GM18867 (cell line): ENCODE results near the gene SYCP2L.
A peak's percentile ranks its signal among the peaks of the same experiment; 100 is the strongest.
"Not testable (repeated sequence)": the region's sequence is repeated elsewhere in the genome, so short reads cannot be mapped to it uniquely, and the experiment has no call there.

Experiments used
- ATAC-seq: cut with Tn5 transposase; IDR thresholded peaks from one replicate; pipeline ENCODE4 v1.9.1; 2021; ENCODE audit warnings: mild to moderate bottlenecking, moderate library complexity; ENCODE audit not compliant: unreplicated experiment

SYCP2L gene

DNA sequence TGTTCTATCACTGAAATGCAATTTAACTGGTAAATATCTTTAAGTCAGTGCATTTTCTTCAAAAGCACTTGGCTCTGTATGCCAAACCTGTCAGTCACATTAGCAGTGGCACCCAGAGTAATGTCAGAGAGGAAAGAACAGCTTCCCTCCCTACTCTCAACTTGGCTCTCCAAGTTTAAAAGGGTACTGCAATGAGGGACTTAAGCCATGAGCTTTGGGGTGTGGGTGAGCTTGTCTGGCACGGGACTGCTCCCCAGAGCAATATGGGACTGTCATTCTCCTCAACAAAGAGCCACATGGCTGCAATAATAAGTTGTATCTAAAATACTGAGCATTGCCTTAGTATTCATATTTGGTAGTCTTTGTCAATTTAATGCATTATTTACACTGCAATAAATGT is 9.0 kb upstream of the SYCP2L start:
- ATAC-seq, result no peak

DNA sequence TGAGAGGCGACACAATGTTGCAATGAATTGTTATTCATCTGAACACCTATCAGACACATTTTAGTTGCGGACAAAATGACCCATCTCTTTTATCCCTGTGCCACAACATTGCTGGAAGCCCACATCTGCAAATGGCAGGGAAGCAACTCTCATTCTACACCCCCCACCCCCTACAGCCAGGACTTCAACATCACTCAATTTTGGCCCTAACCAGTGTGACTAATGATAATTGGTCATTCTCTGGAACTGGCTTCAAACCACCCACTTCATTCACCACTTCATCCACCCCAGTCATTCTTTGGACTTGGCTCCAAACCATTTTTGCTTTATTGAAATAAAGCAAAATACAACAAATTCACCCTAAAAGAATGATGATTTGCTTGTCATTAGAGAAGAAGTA is 6.5 kb upstream of the SYCP2L start:
- ATAC-seq, result no peak

DNA sequence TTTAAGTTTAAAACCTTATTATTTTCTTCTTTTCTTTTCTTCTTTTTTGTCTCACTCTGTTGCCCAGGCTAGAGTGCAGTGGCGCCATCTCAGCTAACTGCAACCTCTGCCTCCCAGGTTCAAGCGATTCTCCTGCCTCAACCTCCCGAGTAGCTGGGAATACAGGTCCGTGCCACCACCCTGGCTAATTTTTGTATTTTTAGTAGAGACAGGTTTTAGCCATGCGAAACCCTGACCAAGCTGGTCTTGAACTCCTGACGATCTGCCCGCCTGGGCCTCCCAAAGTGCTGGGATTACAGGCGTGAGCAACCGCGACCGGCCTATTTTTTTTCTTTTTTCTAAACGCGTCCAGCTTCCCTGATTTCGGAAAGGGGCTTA is 4.6 kb upstream of the SYCP2L start:
- not testable (repeated sequence) for ATAC-seq

DNA sequence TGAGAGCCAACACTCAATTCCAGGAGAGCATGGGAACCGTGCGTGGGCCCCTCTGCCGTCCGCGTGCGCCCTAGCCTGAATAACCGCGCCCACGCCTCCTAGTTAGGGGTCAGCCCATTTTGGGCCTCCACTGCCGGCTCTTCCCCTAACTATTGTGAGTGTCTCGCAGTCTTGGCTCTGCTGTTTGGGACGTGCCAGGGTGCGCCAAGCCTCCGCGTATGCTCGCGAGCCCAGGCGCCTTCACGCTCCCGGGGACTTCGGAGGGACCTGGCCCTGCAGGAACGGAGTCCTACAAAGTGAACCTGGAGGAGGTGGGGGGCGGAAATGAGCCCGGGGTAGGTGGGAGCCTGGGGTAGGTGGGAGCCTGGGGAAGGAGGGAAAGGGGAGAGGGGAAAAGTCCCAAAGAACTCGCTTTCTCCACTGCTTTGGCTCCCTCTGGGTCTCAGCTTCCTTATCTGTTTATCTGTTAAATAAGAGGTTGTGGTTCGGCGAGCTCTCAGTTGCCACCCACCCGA is 4.1 kb upstream of the SYCP2L start:
- ATAC-seq, result no peak

DNA sequence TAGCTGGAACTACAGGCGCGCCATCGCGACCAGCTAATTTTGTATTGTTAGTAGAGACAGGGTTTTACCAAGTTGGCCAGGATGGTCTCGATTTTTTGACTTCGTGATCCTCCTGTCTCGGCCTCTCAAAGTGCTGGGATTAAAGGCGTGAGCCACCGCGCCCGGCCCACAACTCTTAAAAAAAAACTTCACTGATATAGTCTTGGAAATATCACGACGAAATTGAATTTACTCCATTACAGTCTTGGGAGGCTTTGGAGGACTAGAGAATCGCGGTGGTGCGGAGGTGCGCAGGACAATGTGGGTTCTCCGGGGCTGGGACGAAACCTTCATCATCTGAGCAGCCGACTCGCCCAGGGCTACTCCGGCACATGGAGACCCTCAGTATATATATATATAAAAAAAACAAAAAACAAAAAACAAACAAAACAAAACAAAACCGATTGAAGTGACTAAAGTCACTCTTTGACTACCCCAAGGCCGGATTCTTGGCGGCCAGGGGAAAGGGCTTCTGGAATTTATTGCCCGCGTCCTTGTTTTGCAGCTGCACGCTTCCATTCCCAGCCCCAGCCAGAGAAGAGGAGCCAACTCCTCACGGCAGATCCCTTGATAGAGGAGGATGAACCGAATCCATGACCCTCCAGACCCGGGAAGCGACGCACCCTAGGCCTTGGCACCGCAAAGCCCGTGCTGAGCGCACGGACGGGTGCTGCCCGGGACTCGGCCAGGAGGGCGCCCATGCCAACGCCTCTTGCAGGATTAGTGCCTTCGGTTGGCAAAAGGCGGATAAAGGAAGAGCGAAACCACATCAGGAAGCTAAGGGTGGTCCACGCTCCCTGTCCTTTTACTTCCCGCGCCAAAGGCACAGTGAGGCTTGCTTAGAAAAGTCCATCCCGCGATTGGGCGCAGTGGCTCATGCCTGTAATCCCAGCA is 3.3 kb upstream of the SYCP2L start:
- ATAC-seq, result no peak

DNA sequence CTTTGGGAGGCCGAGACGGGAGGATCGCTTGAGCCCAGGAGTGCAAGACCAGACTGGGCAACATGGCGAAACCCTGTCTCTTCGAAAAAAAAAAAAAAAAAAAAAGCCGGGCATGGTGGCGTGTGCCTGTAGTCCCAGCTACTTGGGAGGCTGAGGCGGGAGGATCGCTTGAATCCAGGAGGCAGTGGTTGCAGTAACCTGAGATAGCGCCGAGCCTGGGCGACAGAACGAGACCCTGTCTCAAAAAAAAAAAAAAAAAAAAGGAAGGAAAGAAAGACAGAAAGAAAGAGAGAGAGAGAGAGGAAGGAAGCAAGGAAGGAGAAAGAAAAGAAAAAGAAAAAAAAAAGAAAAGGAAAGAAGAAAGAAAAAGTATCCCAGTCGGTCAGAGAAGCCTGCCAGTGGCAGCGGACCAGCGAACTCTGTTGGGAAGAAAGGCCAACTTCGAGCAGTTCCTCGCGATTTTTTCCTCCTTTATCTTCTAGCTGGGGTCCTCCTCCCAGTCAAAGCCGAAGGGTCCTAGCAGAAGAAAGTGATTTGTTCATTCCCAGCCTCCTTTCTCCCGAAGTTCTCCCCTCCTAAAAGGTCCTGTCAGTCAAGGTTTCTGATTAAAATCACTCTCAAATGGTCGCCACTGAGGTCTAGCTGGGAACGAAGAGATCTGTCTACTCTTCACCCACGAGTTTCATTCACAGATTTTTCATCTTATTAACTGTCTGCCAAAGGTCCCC is 2.4 kb upstream of the SYCP2L start:
- no peak for ATAC-seq

DNA sequence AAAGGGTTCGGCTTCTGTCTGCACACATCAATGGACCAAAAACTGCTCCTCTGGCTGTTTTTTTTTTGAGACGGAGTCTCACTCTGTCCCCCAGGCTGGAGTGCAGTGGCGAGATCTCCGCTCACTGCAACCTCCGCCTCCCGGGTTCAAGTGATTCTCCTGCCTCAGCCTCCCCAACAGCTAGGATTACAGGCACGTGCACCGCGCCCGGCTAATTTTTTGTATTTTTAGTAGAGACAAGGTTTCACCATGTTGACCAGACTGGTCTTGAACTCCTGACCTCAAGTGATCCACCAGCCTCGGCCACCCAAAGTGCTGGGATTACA is 524 bp upstream of the SYCP2L start:
- ATAC-seq, result not testable (repeated sequence)

DNA sequence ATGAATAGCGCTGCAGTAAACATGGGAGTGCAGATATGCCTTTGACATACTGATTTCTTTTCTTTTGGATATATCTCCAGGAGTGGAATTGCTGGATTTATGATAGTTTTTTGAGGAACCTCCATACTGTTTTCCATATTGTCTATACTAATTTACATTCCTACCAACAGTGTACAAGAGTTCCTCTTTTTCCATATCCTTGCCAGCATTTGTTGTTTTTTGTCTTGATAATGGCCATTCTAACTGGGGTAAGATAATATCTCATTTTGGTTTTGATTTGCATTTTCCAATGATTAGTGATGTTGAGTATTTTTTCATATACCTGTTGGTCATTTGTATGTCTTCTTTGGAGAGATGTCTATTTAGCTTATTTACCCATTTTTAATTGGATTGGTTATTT is 3.3 kb downstream of the SYCP2L start:
- no peak for ATAC-seq

DNA sequence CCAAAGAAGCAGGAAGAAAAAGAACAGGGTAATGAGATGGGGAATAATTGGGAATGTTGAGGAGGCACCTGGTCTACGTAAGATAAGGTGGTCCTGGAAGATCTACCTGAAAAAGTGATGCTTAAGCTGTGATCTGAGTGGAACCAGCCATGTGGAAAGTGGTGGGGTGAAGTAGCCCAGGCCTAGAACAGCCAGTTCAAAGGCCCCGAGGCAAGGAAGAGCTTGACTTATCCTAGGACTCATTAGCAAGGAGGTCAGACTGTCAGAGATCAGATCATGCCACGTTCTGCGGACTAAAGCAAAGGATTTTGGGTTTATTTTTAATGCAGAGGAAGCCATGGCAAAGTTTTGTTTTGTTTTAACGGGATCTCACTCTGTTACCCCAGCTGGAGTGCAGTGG is 5.1 kb downstream of the SYCP2L start:
- ATAC-seq, result no peak

DNA sequence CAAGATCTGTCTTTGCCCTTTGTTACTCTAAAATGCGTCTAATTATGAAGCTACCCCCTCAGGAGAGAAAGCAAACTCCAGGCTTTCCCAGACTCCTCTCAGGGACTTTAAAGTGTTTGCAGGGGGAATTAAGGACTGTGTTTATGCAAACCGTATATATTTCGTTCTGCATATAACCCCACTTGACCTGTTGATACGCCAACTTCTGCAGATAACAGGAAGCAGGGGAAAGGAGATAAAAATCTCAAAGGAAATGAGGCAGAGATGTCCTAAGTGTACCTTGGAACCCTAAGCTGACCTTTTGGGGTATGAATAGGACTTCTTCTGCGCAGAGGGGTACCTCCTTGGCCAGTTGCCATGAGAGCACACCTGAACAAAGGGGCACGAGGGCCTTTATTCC is 8.1 kb downstream of the SYCP2L start:
- no peak for ATAC-seq

DNA sequence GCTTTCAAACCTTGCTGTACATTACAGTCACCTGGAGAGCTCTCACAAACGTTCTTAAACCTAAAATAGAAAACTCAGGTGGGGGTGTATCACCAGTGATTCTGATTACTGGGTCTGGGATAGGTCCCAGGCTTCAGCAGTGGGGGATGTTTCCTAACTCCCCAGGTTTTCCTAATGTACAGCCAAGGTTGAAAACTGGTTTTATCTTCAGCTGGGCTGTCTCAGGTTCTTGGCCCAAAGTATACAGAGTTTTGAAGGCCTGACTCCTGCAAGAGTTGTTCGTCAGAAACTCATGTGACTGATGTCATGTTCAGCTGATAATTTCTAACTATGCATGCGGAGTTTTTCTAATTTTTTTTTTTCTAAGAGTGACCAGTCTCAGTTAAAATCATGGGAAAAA is 9.8 kb downstream of the SYCP2L start:
- no peak for ATAC-seq

DNA sequence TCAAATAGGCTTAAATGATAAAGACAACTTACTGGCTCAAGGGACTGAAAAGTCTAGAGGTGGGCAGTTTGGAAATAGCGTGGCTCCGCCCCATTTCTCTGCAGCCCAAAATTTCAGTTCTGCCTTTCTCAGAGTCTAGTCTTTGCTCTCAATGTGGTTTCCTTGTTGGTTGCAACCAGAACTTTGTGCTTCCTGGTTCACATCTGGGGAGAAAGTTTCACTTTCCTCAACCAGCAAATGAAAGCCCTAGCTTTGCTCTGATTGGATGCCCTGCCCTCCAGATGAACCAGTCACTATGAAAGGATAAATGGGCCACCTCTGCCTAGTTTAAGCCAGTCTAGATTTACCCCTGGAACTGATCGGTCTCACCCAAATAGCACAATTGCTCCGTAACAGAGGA is 14.9 kb downstream of the SYCP2L start:
- ATAC-seq, result peak; percentile 97

DNA sequence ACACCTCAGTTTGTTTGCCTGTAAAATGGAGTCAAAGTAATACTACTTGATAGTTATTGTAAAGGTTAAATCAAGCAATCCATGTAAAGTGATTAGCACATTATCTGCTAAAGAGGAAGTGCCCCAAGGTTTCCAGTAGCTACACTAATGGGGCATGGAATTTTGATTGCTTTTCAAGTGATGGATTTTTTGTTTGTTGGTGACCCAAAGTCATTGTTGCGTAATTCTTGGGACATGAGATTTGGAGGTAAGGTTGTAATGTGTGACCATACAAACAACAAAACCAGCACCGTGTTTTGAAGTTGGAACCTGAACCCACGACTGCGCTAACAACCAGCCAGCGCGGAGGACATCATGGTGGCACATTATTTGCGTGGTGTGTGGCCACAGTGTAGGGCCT is 17.2 kb downstream of the SYCP2L start:
- ATAC-seq, result no peak

DNA sequence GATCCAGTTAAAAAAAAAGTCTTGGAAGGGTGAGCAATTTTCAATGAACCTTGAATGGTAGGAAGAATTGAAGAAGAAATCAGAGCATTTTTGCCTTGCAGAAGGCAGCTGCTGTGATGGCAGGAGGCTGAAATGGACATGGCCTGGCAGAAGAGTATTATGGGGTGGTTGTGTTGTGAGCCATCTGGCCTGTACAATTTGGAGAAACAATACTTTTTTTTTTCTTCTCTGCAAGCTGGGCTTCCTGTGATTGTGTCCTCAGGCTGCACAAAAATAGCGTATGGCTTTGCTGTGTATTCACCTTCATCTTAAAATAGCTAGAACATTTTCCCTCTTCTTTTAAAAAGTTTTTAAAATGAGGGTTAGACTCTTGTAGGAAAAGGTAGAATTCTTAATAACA is 21.4 kb downstream of the SYCP2L start:
- ATAC-seq, result no peak

DNA sequence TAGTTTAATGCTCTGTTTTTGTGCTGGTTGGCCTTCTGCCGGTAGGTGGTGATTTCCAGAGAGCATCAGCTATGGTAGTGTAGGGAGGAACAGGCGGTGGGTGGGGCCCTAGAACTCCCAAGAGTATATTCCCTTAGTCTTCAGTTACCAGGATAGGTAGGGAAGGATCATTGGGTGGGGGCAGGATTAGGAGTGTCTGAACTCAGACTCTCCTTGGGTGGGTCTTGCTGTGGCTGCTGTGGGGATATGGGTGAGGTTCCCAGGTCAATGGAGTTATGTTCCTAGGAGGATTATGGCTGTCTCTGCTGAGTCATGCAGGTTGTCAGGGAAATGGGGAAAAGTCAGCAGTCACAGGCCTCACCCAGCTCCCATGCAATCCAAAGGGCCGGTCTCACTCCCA is 32.7 kb downstream of the SYCP2L start:
- not testable (repeated sequence) for ATAC-seq

DNA sequence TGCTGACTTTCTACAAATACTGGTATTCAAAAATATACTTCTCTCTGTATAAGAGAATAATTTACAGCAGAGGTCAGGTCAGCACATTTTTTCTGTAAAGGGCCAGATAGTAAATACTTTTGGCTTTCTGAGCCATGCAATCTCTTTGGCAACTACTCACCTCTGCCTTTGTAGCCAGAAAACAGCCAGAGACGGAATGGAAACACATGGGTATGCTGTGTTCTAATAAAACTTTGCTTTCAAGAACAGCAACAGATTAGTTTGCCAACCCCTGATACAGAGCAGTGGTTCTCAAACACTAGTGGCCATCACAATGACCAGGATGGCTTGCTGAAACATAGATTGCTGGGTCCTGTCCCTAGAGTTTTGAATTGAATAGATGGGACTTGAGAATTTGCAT is 46.3 kb downstream of the SYCP2L start:
- ATAC-seq, result no peak

DNA sequence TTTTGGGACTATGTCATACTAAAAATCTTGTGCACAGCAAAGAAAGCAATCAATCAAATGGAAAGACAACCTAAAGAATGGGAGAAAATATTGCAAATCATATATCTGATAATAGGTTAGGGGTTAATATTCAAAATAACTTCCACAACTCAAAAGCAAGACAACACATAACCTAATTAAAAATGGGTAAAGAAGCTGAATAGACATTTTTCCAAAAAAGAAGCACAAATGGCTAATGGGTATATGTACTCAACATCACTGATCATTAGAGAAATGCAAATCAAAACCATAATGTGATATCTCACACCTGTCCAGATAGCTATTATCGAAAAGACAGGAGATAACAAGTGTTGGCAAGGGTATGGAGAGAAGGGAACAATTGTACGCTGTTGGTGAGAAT is 53.0 kb downstream of the SYCP2L start:
- no peak for ATAC-seq

DNA sequence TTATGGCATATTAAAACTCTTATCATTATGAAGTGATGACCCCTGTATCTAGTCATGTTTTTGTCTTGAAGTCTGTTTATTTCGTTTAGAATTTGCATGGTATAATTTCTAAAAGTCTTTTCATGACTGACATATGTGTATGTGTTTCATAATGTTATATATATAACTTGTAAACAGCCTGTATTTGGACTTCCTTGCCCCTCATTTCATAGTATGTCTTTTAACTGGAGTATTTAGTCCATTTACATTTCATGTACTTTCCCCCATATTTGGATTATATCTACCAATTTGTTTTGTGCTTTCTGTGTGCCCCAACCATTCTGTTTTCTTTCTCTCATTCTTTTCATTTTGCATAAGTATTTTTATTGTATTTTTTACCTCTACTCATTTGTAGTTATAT is 59.0 kb downstream of the SYCP2L start:
- ATAC-seq, result no peak

DNA sequence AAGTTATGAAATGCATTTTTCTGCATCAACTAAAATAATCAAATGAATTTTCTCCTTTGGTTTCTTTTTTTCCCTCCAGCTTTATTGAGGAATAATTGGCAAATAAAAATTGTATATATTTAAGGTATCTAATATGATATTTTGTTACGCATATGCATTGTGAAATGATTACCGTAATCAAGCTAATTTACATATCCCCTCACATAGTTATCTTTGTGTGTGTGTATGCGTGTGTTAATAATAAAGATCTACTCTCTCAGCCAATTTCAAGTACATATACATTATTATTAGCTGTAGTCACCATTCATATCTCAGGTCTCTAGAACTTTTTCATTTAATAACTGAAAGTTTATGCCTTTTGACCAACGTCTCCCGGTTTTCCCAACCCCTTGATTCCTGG is 61.1 kb downstream of the SYCP2L start:
- no peak for ATAC-seq

DNA sequence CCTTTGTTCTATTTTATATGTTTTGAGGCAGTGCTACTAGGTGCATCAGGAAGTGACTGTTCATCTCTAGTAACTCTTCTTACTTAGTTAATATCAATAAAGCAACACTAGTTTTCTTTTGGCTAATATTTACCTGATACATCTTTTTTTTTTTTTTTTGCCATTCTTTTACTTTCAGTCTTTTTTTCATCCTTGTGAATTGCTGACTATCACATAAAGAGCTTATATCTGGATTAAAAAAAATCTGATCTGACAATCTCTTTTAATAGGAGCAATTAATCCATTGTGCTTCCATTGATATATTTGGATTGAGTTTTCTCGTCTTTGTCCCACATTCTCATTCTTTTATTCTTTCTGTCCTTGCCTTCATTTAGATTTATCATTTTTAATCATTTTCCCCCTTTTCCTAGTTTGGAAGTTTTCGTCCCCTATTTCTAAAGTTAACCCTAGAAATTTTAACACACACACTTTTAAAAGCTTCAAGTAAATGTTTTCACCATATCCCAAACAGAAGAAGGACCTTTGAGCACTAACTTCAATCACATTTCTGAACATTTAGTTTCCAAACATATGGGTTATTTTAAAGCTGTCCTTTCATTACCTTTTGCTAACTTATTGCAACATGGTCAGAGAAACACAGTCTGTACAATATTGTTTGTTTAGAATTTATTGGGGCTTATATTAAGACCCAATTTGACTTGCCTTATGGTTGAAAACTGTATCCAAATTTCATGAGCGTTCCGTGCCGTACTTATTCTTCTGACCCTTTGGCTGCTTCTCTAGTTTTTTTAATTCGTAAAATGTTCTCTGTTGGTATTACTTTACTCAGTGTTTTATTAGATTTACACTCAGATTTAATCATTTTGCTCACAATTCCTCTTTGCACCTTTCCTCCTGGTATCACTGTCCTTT is 63.0 kb downstream of the SYCP2L start:
- ATAC-seq, result no peak

DNA sequence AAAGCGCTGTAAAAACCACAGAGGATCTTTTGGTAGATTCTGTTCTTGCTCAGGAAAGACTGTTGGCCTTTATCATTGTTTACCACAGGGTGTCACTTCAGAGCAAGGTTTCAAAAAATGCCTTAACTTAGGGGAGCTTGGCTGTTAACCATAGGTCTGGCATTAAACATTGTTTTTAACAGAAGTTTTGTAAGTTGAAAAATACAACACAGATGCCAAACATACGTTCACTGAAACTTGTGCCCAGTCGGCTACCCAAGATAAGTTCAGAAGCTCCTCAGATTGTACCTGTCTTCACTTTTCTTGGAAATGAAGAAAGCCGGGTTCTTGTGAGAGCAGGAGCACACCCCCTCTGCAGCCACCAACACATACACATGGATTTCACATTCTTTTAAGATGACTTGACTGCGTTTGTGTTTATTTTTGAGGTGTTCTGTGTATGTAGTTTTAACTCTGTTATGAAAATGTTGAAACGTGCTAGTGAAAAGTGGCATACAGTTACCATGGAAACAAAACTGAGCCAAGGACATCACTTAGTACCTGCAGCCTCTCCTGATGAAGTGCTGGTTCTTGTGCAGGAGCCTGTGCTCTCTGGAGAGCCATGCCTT is 64.9 kb downstream of the SYCP2L start:
- no peak for ATAC-seq
